AG08395 (cell line): Measurements from ENCODE around the gene MYRF.

Source experiments
- DNase-seq: peaks from one replicate; pipeline ENCODE4 v3.0.0; 2012; ENCODE audit warnings: mixed read lengths, low spot score

Gene MYRF

DNA sequence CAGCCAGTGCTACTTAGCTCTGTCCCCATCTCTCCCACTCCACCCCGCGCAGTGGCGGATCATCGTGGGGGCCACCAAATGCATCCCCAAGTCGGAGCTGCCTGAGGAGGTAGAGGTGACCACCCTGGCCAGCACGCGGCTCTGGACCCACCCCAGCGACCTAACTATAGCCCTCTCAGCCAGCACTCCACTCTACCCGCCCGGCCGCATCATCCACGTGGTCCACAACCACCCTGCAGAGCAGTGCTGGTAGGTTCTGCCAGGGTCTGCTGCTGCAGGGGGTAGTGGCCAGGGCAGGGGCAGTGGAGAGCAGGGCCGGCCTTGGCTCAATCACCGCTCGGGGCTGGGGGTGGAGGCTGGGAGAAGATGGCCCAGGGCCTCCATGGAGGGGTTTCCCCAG lies 13.0 kb upstream of the MYRF start:
- DNase-seq = no peak

GRCh38 chr11:61739966-61740365 lies 12.5 kb upstream of the MYRF start:
- no peak for DNase-seq

DNA sequence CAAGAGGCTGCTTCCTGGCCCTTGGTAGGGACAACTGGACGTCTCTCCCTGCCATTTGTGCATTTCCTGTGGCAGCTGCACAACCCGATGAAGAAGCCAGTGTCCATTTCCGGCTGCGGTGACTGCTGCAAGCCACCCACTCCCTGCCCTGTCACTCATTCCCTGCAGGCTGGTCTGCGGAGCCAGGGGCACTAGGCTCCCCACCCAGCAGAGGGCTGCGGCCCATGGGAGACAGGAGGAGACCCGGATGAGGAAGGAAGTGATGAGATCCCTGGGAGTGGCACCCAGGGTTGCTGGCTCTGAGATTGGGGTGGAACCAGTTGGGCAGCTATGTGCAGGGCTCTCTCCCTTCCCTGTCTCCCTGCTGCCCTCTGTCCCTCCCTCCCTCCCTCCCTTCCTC lies 10.0 kb upstream of the MYRF start:
- DNase-seq = no peak

- no peak for DNase-seq
These were observed 8.8 kb upstream of the MYRF start for GRCh38 chr11:61743486-61744095.

DNA sequence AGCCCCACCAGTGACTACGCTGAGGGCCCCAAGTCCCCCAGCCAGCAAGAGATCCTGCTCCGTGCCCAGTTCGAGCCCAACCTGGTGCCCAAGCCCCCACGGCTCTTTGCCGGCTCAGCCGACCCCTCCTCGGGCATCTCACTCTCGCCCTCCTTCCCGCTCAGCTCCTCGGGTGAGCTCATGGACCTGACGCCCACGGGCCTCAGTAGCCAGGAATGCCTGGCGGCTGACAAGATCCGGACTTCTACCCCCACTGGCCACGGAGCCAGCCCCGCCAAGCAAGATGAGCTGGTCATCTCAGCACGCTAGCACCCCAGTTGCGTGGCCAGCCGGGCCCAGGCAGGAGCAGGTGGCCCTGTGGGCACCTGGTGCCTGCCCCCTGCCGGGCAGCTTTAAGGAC lies 8.3 kb upstream of the MYRF start:
- no peak for DNase-seq

DNA sequence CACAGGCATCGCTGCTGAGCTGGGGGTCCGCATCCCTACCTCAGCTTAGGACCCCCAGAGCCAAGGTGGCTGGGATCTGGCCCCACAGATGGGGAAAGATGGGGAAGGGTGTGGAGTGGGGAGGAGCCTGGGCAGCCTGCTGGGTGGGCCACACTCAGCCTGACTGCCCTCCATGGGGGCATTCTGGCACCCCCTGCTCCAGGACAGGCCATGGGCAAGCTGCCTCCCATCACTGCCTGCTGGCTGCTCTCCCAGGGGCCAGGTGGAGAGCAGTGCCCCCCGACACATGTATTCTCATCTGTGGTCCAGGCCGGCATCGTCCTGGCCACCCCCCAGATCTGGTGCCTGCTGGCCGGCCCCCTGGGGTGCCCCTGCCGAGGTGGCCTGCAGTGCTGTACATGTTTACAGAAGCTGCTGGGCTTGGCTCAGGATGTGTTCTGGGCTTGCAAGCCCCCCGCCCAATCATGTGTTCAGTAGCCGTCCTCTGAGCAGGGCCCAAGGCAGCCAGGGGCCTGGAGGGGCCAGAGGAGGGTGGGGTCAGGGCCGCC lies 7.8 kb upstream of the MYRF start:
- DNase-seq = no peak

- DNase-seq = no peak
These were observed 6.5 kb upstream of the MYRF start for GRCh38 chr11:61745781-61746441.

- no peak for DNase-seq
These were observed 5.8 kb upstream of the MYRF start for GRCh38 chr11:61746442-61747191.

DNA sequence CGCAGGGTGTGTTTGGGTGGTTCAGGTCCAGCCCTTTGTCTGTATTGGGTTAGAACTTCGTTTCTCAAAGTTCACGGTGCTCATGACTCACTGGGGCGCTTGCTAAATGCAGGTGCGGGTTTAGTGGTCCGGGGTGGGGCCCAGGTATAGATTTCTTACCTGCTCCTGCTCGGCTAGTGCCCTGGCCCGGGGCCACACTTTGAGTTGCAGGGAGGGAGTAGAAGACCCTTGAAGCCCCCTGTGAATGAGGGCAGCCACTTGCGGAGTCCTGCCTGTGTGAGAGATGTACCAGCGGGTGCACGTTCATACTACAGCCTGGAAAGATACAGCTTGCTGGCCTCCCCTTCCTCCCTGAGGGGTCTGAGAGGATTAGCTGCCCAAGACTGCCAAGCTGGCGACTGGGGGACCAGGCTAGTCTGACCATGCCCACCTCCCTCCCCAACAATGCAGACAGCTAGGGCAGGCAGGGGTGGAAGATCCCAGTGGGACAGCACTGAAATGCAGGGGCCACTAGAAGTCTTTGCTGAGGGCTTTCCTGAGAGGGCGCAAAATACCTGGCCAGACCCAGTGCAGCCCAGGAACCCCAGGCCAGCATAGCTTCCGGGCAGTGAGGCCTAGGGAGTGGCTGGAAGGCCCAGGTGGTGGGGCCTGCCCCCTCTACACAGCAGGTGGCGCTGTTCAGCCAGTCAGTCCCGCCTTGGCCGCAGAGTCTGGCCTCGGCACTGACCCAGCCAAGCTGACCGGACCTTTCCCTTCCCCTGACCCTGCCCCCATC lies 5.1 kb upstream of the MYRF start:
- peak; percentile 87 for DNase-seq

- DNase-seq = no peak
These were observed 4.5 kb upstream of the MYRF start for GRCh38 chr11:61747967-61748285.

- no peak for DNase-seq
These were observed 2.7 kb upstream of the MYRF start for GRCh38 chr11:61749591-61750217.

DNA sequence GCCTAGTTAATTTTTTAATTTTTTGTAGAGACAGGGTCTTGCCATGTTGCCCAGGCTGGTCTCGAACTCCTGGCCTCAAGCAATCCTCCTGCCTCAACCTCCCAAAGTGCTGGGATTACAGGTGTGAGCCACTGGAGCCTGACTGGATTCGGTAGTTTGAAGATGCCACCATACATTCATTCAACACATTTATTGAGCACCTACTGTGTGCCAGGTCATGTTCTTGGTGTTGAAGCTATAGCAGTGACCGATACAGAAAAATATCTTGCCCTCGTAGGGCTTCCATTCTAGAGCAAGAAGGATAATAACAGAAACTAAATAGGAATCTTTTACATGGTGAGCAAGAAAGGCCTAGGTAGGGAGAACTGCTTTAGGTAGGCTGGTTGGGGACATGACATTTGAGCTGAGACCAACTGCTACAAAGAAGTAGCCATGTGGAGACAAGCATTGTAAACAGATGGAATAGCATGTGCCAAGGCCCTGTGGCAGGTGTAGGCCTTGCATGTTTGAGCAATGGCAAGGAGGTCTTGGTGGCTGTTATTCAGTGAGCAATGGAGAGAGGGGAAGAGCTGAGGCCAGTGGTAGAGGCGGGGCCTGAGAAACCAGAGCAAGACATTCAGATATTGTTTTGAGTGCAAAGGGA lies 1.7 kb upstream of the MYRF start:
- no peak for DNase-seq

DNA sequence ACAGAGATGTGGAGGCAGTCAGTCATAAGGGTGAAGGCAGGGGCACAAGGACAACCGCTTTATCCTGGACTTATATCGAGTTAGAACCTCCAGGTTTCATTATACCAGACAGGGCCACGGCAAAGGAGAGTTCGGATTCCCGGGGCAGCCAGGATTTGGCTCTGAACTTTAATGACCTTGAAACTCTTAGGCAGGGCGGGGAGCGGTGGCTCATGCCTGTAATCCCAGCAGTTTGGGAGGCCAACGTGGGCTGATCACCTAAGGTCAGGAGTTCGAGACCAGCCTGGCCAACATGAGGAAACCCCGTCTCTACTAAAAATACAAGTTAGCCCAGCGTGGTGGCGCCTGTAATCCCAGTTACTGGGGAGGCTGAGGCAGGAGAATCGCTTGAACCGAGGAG lies 1.1 kb upstream of the MYRF start:
- no peak for DNase-seq

DNA sequence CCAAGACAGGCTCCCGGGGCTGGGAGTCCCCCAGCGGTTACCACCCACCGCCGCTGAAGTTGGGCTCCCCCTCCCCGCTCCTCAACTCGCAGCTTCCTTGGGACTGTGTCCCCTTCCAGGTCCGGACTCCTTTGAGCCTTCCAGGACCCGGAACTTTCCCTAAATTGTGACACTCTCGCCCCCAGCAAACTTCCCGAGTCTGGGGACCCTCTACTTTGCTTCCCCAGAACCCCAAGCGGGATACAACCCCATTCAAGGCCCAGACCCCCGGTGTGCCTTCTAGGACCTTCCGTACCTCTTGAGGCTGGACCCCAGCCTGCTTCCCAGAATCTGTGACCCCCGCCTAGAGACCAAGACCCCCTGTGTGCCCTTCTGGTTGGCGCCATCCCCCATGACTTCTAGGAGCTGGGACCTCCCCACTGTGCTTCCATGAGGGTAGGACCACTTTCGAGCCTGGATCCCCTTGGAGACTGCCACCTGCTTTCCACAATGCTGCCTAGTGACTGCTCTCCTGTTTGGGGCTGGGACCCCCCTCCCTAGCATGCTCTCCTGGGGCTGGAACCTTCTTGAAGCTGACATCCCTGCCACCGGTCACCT lies 587 bp downstream of the MYRF start:
- DNase-seq = no peak

- DNase-seq = no peak
These were observed 1.2 kb downstream of the MYRF start for GRCh38 chr11:61753672-61754071.

- DNase-seq = no peak
These were observed 2.4 kb downstream of the MYRF start for GRCh38 chr11:61754534-61755482.

- DNase-seq = no peak
These were observed 3.7 kb downstream of the MYRF start for GRCh38 chr11:61756147-61756451.

GRCh38 chr11:61756452-61757212 lies 4.2 kb downstream of the MYRF start:
- no peak for DNase-seq

DNA sequence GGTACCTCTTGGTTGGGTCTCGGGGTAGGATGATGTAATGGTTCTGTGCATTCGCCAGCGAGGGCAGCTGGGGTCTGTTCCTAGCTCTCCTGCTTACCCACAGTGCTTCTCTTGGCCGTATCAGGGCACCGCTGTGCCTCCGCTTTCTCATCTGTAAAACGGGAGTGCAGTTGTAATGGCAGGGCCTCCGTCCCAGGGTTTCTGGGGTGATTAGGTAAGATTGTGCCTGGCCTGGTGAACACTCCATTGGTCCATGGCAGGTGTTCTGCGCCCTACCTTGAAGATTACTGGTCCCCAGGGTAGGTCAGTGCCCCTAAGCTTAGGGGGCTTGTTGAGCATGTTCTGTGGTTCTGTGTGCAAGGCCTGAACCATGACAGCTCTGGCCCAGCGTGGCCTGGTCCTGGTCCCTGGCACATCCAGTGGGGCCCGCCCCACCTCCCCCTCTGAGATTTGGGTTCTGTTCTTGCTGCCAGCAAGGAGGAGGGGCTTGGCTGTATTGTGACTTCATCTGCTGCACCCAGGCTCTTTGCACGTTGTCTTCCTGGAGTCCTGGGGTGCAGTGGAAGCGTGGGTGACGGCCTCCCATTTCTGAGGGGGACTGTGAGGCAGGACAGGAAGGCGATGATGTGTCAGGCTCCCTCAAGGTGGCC lies 4.9 kb downstream of the MYRF start:
- DNase-seq = no peak
